B cell (primary cell): Measurements from ENCODE around the gene NOL3. TPM values are rescaled to one million over a fixed set of nuclear protein-coding genes. Genes with fewer than 3 reads are reported as not detected.

ENCODE experiments used
- ATAC-seq: fragments of 200-7000 bp; cut with Tn5 transposase; one replicate; pipeline ENCODE4 v1.10.0; 2021; ENCODE audit warnings: low read depth, mild to moderate bottlenecking, moderate number of reproducible peaks, moderate library complexity
- CTCF ChIA-PET: fragments of 350-600 bp; sonication (Branson Sonifier 250); formaldehyde crosslinking; loops from one replicate; lab custom pipeline; 2021; ENCODE audit warnings: antibody characterized with exemption, inconsistent platforms; lab: Charles Lee
- POLR2A ChIA-PET: fragments of 350-600 bp; sonication (Branson Sonifier 250); formaldehyde crosslinking; loops from one replicate; lab custom pipeline; 2021; ENCODE audit warnings: antibody characterized with exemption; lab: Charles Lee
- DNase-seq: peaks from one replicate; pipeline ENCODE4 v3.0.0; 2013
- H2AFZ ChIP-seq: 2 replicates; pipeline ENCODE4 v1.6.1; 2012; ENCODE audit warnings: mild to moderate bottlenecking, low read depth, low read length; ENCODE audit not compliant: insufficient read depth, poor library complexity, severe bottlenecking
- H3K27ac ChIP-seq, 2 donors: 1 replicate in 1 of 2; 2 replicates in 1 of 2; pipeline ENCODE4 v1.5.1; 2012 to 2013; ENCODE audit warnings: low read length in 2 of 2, mild to moderate bottlenecking in 2 of 2, moderate library complexity in 1 of 2
- H3K27me3 ChIP-seq, 4 experiments: fragments of 200-600 bp in 1 of 4; sonication (generic) in 1 of 4; replicated peaks in 1 of 4; 1 replicate in 2 of 4; 2 replicates in 2 of 4; pipeline versions ENCODE4 v1.6.1 to v1.7.0; 2013 to 2016; ENCODE audit warnings: low read length in 3 of 4, mild to moderate bottlenecking in 2 of 4, mixed read lengths in 1 of 4, moderate library complexity in 1 of 4; ENCODE audit not compliant: insufficient read depth in 4 of 4, control insufficient read depth in 3 of 4; ENCODE audit errors: control extremely low read depth in 1 of 4
- H3K36me3 ChIP-seq, 2 experiments: replicated peaks in 1 of 2; 1 replicate in 1 of 2; 2 replicates in 1 of 2; pipeline versions ENCODE4 v1.6.1 to v1.7.1; 2013; ENCODE audit warnings: low read length in 1 of 2; ENCODE audit not compliant: insufficient read depth in 2 of 2, control insufficient read depth in 1 of 2; ENCODE audit errors: control extremely low read depth in 1 of 2, extremely low read depth in 1 of 2
- H3K4me1 ChIP-seq, 2 donors: fragments of 200-600 bp in 1 of 2; sonication (generic) in 1 of 2; 1 replicate in 1 of 2; 2 replicates in 1 of 2; pipeline versions ENCODE4 v1.5.1 to v1.6.1; 2013 to 2017; ENCODE audit warnings: low read length in 2 of 2; ENCODE audit not compliant: control insufficient read depth in 2 of 2, insufficient read depth in 2 of 2
- H3K4me2 ChIP-seq: replicated peaks from 2 replicates; pipeline ENCODE3; 2012; ENCODE audit warnings: mild to moderate bottlenecking, low read depth, low read length; ENCODE audit not compliant: poor library complexity, severe bottlenecking
- H3K4me3 ChIP-seq, 5 experiments: fragments of 200-600 bp in 1 of 5; sonication (generic) in 1 of 5; 1 replicate in 3 of 5; 2 replicates in 2 of 5; pipeline versions ENCODE4 v1.5.1 to v1.7.0; 2011 to 2016; ENCODE audit warnings: low read length in 4 of 5, mild to moderate bottlenecking in 4 of 5, low read depth in 2 of 5, control low read depth in 1 of 5, moderate library complexity in 1 of 5; ENCODE audit not compliant: insufficient read depth in 1 of 5; ENCODE audit errors: control extremely low read depth in 1 of 5, extremely low read depth in 1 of 5
- H3K79me2 ChIP-seq: fragments of 200-600 bp; sonication (generic); one replicate; pipeline ENCODE4 v1.6.0; 2016; ENCODE audit warnings: low read length; ENCODE audit not compliant: control insufficient read depth, insufficient read depth
- H3K9ac ChIP-seq: fragments of 200-600 bp; sonication (generic); 2 replicates; pipeline ENCODE4 v1.6.1; 2017; ENCODE audit warnings: mild to moderate bottlenecking, low read length, moderate library complexity
- H3K9me3 ChIP-seq, 3 donors: one replicate each; pipeline versions ENCODE4 v1.6.1 to v1.7.1; 2013; ENCODE audit warnings: low read length in 2 of 3; ENCODE audit not compliant: control insufficient read depth in 2 of 3, insufficient read depth in 1 of 3; ENCODE audit errors: control extremely low read depth in 1 of 3
- H4K20me1 ChIP-seq: 2 replicates; pipeline ENCODE4 v1.6.0; 2012; ENCODE audit warnings: mild to moderate bottlenecking, low read length; ENCODE audit not compliant: insufficient read depth, control insufficient read depth, poor library complexity, severe bottlenecking
- H3K27ac Mint-ChIP-seq: one replicate; pipeline ENCODE4 v1.8.0; 2021; ENCODE audit warnings: mixed read lengths
- H3K27me3 Mint-ChIP-seq: one replicate; pipeline ENCODE4 v1.8.0; 2021; ENCODE audit warnings: mixed read lengths
- H3K4me1 Mint-ChIP-seq: one replicate; pipeline ENCODE4 v1.8.0; 2021; ENCODE audit warnings: mixed read lengths
- H3K4me3 Mint-ChIP-seq: one replicate; pipeline ENCODE4 v1.8.0; 2021; ENCODE audit warnings: mixed read lengths
- H3K9me3 Mint-ChIP-seq: one replicate; pipeline ENCODE4 v1.8.0; 2022; ENCODE audit warnings: mixed read lengths; ENCODE audit not compliant: insufficient read depth
- CTCF ChIP-seq: fragments of 200-600 bp; IDR thresholded peaks from one replicate; pipeline ENCODE4 v1.8.0; 2022; ENCODE audit warnings: antibody characterized with exemption, mild to moderate bottlenecking
- EZH2 ChIP-seq: IDR thresholded peaks from 2 replicates; pipeline ENCODE4 v1.6.1; 2012; ENCODE audit warnings: borderline replicate concordance, low read depth, mild to moderate bottlenecking, moderate library complexity, low read length; ENCODE audit not compliant: insufficient read depth, poor library complexity, severe bottlenecking
- WGBS: methylation state at CpG from one replicate; pipeline ENCODE4 v1.1.5; 2013; ENCODE audit warnings: missing lambda C conversion rate; ENCODE audit not compliant: insufficient coverage; 5-methylcytosine and 5-hydroxymethylcytosine counted together
- intact Hi-C: fragments of 100-400 bp; cut with micrococcal nuclease; formaldehyde crosslinking; loops from one replicate; pipeline ENCODE4 v1.10.0; 2022
- polyA plus RNA-seq: library from polyadenylated mRNA; depleted of rRNA; stranded (reverse); fragments of >200 nt; gene quantifications from 2 replicates; pipeline ENCODE4 v1.2.3, GENCODE V29; 2012
- total RNA-seq, 2 donors: library from RNA; stranded (reverse); fragments of 120-200 nt in 1 of 2; gene quantifications; 1 replicate in 1 of 2; 2 replicates in 1 of 2; pipeline versions ENCODE4 v1.2.3 to v1.2.4, GENCODE V29; 2013 to 2022

NOL3 gene
- total and polyA plus RNA-seq, 2 donors (not counting 1 experiment from before 2014, with no cell fraction given) = 0.60 to 0.96 TPM

DNA sequence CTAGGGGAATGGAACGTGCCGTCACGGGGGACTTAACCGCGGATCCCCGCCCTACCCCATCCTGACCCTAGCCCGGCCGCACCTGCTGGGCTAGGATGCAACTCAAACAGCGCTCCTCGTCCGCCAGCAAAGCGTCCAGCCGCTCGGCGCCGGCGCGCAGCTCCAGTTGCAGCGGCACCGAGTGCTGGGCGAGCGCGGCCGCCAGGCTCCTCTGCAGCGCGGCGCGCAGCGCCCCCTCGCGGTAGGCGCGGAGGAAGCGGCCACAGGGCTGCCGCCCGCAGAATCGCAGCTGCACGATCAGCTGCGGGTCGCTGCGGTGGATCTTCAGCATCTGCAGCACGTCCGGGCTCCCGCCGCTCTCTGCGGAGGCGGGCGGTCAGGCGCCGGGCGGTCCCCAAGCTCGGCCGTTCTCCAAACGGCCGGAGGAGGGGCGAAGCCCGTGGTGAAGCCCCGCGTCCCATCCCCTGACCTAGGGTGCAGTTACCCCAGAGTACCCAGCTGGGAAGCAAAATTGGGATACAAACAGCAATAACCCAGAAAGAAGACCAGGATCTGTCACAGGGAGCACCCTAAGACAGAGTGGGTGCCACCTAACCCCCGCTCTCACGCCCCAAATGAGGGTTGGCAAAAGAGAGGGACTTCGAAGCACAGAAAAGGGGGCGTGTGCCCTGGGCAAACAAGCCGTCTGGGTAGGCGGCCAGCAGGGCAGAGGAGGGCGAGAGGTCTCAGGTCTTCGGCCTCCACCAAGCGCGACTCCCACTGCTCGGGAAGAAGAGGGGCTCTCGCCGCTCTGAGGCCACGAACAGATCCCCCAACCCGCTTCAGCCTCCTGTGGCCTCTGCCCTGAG lies 14.8 kb upstream of the NOL3 start:
- no peaks in the 10 kb centered on the region for H3K36me3 ChIP-seq
- Mint-ChIP-seq H3K9me3 (no peaks in the 10 kb centered on the region), H3K27me3 (peaks cover 4% of the 10 kb centered on the region), H3K4me3 (peak overlapping the region; percentile 72), H3K27ac (peak overlapping the region; percentile 26), H3K4me1 (peaks cover 53% of the 10 kb centered on the region)
- POLR2A ChIA-PET = interaction anchor here (0.5 to 0.6 kb wide), 3 partner anchors 132 to 239 kb away, joined by 3 to 4 read pairs (median 3); no protein-coding TSS in a partner anchor
- 17% methylated on average over 72 of the region's 74 CpGs for WGBS
- DNase-seq = peak; percentile 87
- H3K9me3 ChIP-seq = peaks cover 0 to 12% (median 0%) of the 10 kb centered on the region in 3 donors
- peak overlapping the region; percentile 9 for H2AFZ ChIP-seq
- peaks cover 30 to 50% of the 10 kb centered on the region in 2 donors for H3K4me1 ChIP-seq
- CTCF ChIA-PET = interaction anchor here (0.6 to 2.6 kb wide), 58 partner anchors 8 to 596 kb away, joined by 3 to 27 read pairs (median 4); partner anchors contain the start of genes ATP6V0D1, CBFB, CES3 and NOL3
- peaks cover 0 to 22% (median 6%) of the 10 kb centered on the region in 4 experiments for H3K27me3 ChIP-seq
- H3K79me2 ChIP-seq = no peaks in the 10 kb centered on the region
- no peak overlapping the region for H3K9ac ChIP-seq
- H3K4me2 ChIP-seq = peak overlapping the region; percentile 71
- intact Hi-C loops = loop anchor here (1.0 to 2.0 kb wide), 4 partner anchors 46 to 208 kb away; partner anchors contain the start of gene PHAF1
- TF ChIP-seq CTCF = peak; percentile 95
- TF ChIP-seq EZH2 = no peak
- peaks cover 51% of the 10 kb centered on the region for H4K20me1 ChIP-seq
- H3K4me3 ChIP-seq = peak overlapping the region in 2 of 5 experiments; percentile 8 to 29
- H3K27ac ChIP-seq = no peak overlapping the region
- ATAC-seq = peak; percentile 26
